Fibroblast of the aortic adventitia (primary cell): ENCODE data around the gene ROR2. TPM values are rescaled to one million over a fixed set of nuclear protein-coding genes. Genes with fewer than 3 reads are reported as not detected.

Source experiments
- DNase-seq: peaks from one replicate; pipeline ENCODE4 v3.0.0-alpha.2; 2010; ENCODE audit warnings: low read depth
- H3K4me3 ChIP-seq: 2 replicates; pipeline ENCODE4 v1.5.1; 2011; ENCODE audit warnings: low read depth, mild to moderate bottlenecking, control low read depth, low read length, moderate library complexity
- CTCF ChIP-seq: IDR thresholded peaks from 2 replicates; pipeline ENCODE4 v1.5.1; 2011; ENCODE audit warnings: mild to moderate bottlenecking, low read length, control low read depth, inconsistent platforms; ENCODE audit not compliant: insufficient read depth
- total RNA-seq: library from RNA; depleted of rRNA; stranded (reverse); fragments of >200 nt; gene quantifications from 2 replicates; pipeline ENCODE4 v1.2.3, GENCODE V29; 2012; ENCODE audit warnings: low replicate concordance

The ROR2 gene
- total RNA-seq, 1 donor, result 13.0 TPM

DNA sequence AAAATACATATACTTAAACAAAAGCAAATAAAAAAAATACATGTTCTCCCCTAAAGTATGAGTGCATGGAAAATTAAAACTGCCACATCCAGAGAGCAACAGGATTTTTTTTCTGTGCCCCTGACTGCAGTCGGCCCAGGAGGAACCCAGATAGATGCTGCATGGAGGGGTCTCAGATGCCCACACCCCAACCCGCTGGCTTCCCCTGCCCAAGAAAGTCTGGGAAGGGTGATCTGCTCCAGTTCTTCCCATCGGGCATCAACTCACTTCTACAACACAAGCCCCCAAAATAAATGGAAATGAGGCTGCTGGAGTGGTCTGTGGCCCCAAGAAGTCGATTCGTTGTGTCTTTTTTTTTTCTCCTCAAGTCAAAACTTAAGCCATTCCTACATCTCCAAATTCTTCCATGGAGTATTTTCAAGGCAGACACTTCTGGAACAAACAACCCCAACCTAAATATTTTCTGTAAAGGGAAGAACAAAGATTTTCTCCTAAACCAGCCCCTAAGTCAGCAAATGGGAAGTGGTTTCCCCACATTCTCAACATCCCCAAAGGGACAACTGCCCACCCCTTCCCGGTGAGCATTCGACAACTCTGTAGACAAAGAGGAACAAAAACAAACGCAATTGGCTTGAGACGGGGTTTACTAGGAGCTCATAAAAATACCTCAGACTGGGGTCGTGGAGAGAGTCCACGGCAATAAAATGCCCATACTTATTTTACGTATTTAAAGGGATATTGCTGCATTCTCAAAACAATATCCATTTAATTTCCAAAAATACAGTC, 46.7 kb downstream of the ROR2 start:
- no peak for DNase-seq
- no peak for TF ChIP-seq CTCF
- H3K4me3 ChIP-seq, result no peak overlapping the region

- no peak for DNase-seq
- no peak overlapping the region for H3K4me3 ChIP-seq
- no peak for TF ChIP-seq CTCF
Observed at GRCh38 chr9:91902475-91903125, 47.4 kb downstream of the ROR2 start.

GRCh38 chr9:91900797-91901177, 49.2 kb downstream of the ROR2 start:
- TF ChIP-seq CTCF, result no peak
- DNase-seq, result no peak
- no peak overlapping the region for H3K4me3 ChIP-seq

DNA sequence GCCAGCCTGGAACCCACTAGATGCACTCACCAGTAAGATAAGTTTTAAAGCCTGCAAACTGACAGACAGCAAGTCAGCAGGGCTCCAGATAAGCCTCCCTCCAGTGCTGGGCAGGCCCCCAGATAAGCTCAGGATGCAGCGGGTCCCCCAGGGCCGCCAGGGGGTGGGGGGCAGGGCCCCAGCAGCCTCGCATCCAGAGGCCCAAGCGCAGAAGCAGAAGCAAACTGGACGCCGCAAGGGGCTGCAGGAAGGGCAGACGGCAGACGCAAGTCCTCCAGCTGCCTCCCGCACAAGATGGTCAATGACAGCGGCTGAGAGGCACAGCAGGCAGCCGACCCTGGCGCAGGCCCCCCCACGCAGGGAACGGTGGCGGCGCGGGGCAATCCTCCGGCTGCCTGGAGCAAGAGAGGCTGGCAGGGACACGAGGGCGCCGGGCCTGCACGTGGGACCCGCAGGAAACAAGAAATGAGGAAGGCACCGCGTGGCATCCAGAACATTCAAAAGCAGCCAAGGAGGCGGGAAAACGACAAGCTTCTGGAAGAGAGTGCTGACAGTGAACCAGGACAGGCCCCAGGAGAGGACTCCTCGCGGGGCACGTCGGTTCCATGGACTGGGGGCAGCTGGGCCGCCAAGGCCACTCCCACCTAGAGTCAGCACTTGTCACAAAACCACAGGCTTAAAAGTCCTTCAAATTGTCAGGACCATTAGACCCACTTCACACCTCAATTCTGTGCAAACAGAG, 49.8 kb downstream of the ROR2 start:
- H3K4me3 ChIP-seq, result no peak overlapping the region
- TF ChIP-seq CTCF, result no peak
- DNase-seq, result no peak

GRCh38 chr9:91899594-91899993, 50.4 kb downstream of the ROR2 start:
- no peak overlapping the region for H3K4me3 ChIP-seq
- DNase-seq, result no peak
- no peak for TF ChIP-seq CTCF

GRCh38 chr9:91899219-91899563, 50.8 kb downstream of the ROR2 start:
- H3K4me3 ChIP-seq, result no peak overlapping the region
- no peak for TF ChIP-seq CTCF
- no peak for DNase-seq
